ENCODE data around the gene ACOD1.

The ACOD1 gene

DNA sequence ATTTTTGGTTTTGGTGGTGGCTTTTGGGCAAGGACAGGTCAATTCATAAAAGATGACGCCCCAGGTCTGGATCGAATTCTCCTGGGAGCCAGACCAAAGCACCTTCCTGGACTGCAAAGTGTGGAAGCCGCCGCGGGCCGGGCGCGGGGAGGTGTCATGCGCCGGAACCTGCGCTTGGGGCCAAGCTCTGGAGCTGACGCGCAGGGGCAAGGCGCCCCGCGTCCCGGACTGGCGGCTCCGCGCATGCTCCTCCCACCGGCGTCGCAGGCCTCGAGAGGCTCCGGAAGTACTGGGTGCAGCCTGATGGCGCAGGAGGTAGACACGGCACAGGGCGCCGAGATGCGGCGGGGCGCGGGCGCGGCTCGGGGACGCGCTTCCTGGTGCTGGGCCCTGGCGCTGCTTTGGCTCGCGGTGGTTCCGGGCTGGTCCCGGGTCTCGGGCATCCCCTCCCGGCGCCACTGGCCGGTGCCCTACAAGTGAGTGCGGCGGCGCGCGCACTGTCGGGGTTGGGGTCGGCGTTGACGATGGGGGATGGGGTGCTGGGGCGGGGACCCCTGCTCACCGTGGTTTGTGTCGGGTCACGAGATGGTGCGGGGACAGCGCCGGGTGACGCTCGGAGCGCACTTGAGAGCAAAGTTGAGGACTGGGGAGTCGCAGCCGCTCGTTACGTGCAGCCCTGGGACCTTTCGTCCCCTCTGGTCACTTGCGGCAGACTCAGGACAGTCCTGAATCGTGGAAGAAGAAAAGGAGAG, 43.7 kb downstream of the ACOD1 start, which contains the start of gene CLN5:
Gene CLN5, plus strand, starts transcription at position 286 of the 752 bp plus-strand sequence. Its CDS starts 18 bp downstream, at position 304.
- peak; percentile 94 to 97 (median 95) for DNase-seq

DNA sequence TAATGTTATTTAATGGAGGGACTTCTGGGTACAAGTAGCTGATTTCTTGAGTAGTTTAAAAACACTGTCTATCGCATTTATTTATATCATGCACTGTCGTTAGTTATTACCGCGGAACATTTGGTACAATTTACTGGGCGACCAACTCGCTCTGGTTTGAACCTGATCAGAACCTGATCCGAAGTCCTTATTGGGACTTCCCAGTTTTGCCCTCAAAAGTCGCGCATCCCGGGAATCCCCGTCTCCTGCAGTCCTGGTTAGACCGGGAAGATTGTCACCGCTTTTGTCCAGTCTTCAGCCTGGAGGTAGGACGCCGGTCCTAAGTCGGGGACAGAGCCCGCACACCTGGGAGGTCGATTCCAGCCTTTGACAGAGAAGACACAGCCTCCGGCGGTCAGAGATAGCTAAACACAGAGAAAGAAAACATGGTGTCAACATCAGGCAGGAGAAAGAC, 44.3 kb downstream of the ACOD1 start:
- DNase-seq = peak; percentile 56 to 71 (median 57)

DNA sequence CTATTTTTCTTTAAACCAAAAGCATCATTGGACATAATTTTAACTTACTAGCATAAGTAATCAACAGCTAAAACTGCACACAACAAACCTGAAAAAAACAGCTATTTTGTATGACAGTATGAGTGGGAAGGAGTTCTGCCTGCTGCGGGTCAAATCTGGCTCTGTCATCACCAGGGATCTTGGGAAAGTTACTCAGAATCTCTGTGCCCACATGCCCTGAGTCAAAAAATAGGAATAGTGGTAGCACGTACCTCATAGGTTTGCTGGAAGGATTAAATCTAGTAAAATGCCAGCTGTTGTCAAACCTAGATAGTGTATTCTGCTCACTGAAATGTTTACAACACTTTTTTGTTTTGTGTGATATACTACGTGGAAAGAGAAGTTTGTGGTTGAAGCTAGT, 44.7 kb downstream of the ACOD1 start:
- DNase-seq = peak; percentile 77 to 84 (median 83)

- no peak for DNase-seq
These were observed 45.2 kb downstream of the ACOD1 start for GRCh38 chr13:76993473-76993872.

DNA sequence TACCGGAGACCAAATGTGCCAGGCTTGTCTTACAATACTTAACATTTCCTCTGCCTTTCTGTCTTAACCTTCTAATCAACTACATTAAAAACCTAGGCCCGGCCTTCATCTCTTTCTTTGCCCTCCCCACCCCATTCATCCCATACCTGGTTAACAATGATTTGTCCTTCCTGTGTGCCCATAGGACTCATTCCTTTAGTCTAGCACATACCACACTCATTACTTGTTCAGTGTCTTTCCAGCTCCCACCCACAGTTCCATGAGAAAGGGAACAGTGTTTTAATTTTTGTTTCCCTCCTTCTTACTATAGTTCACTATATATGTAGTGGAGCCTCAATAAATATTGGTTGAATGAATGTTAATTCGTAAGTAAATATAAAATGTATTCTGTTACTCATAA, 46.0 kb downstream of the ACOD1 start:
- no peak for DNase-seq

DNA sequence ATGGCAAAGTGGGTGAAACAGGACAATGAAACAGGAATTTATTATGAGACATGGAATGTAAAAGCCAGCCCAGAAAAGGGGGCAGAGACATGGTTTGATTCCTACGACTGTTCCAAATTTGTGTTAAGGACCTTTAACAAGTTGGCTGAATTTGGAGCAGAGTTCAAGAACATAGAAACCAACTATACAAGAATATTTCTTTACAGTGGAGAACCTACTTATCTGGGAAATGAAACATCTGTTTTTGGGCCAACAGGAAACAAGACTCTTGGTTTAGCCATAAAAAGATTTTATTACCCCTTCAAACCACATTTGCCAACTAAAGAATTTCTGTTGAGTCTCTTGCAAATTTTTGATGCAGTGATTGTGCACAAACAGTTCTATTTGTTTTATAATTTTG, 52.2 kb downstream of the ACOD1 start:
- no peak for DNase-seq

- DNase-seq = no peak
These were observed 53.2 kb downstream of the ACOD1 start for GRCh38 chr13:77001540-77001939.

DNA sequence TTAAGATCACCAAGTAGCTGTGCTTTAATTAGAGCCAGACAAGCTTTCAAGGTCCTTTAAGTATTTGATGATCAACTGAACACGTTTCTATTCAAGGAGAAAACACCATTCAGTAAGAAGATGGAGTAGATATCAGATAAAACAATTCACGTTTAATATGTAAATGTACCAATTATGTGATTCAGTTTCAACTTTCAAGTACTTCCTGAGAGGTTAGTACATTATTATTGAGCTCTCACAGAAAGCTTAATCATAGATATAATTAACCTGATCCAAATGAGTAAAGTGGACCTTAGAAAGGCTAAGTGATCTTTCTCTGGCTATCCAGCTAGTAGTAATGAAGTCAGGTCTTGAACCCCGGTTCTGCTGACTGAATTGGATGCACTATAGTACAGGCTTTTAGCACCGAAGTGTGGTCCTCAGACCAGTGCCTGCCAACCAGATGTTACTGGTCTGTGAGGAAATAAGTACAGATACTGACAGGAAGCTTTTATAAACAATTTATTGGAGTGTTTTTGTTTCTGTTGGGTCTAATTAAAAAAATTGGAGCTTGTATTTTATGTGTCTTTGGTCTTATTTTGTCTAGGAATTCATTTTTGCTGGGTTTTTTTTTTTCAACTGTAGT, 53.8 kb downstream of the ACOD1 start:
- no peak for DNase-seq

DNA sequence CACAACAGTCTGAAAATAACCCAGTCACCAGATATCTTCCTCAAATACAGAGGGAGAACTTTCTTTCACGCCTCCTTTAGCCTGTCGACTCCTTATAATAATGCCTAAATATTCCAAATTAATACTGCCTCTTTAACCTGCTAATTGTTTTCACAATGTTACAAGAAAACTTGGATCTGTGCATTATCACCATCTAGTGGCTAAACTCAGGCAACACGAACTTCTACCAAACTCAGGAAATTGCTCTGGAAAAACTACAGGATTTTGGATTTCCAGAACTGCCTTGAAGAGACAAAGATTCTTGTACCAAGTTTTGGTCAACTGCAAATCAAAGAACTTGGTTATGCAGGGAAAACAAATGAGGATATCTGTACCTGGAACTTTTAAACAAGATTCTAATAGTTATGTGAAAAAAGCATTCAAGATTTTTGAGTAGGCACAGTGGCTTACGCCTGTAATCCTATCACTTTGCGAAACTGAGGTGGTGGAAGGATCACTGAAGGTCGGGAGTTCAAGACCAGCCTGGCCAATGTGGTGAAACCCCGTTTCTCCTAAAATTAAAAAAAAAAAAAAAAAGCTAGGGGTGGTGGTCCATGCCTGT, 54.4 kb downstream of the ACOD1 start:
- DNase-seq = peak; percentile 27 to 61 (median 50)

Measured in suppressor macrophage treated with lipopolysaccharide for 1 hour (primary cell).